AG10803 (cell line): ENCODE measurements around the gene FXYD6.

ENCODE experiments used
- DNase-seq: peaks from one replicate; pipeline ENCODE4 v3.0.0; 2010; ENCODE audit warnings: low read depth
- H3K4me3 ChIP-seq: 2 replicates; pipeline ENCODE4 v1.5.1; 2011; ENCODE audit warnings: mild to moderate bottlenecking, low read length, control low read depth
- TF ChIP-seq, protein P1 (sequence below): conservative IDR thresholded peaks from 2 replicates; pipeline ENCODE4 v1.5.1; 2011; ENCODE audit warnings: mild to moderate bottlenecking, low read length, control low read depth, inconsistent platforms

FXYD6 gene

DNA sequence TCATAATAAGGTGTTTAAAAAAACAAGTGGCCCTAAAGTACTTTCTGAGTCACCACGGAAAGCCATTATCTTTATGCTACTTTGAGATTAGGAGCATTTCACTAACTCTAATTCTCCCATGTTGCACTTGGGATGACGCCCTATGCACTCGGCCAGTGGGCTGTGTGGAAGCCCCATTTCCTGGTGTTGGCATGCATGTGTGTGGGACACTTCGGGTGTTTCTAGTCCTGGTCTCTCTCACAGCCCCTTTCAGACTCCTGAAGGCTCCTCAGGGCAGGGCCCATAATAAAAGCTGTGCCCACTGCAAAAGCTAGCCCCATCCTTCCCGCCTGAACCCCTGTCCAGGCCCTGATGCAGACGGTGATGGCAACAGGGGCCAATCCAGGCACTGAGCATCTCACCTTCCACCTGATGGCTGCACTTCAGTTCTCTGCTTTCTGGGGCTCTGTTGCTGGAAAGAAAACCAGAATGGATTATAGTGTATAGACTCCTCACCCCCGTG is 37.0 kb downstream of the FXYD6 start:
- no peak for DNase-seq
- TF ChIP-seq, protein P1, sequence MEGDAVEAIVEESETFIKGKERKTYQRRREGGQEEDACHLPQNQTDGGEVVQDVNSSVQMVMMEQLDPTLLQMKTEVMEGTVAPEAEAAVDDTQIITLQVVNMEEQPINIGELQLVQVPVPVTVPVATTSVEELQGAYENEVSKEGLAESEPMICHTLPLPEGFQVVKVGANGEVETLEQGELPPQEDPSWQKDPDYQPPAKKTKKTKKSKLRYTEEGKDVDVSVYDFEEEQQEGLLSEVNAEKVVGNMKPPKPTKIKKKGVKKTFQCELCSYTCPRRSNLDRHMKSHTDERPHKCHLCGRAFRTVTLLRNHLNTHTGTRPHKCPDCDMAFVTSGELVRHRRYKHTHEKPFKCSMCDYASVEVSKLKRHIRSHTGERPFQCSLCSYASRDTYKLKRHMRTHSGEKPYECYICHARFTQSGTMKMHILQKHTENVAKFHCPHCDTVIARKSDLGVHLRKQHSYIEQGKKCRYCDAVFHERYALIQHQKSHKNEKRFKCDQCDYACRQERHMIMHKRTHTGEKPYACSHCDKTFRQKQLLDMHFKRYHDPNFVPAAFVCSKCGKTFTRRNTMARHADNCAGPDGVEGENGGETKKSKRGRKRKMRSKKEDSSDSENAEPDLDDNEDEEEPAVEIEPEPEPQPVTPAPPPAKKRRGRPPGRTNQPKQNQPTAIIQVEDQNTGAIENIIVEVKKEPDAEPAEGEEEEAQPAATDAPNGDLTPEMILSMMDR = no peak

DNA sequence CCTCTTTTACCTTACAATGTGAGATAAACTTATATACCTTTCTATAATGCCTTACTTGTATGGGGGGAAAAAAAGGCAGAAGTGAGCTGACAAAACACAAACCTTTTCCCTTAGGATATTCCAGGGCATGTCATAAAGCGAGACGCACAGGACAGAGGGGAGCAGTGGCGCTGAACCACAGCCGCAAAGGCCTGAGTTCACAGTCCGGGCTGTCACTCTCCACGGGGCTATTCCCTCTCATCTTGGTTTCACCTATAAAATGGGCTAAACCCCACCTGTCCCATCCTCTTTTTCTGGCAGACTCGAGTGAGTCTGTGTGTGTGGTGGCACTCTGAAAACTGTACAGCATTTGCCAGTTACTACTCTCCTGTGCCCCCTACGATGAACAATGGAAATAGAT is 37.6 kb downstream of the FXYD6 start:
- no peak overlapping the region for H3K4me3 ChIP-seq
- DNase-seq = no peak
- TF ChIP-seq, protein P1 = no peak

More for the DNA sequence above, 37.0 kb downstream of the FXYD6 start:
- H3K4me3 ChIP-seq = no peak overlapping the region

DNA sequence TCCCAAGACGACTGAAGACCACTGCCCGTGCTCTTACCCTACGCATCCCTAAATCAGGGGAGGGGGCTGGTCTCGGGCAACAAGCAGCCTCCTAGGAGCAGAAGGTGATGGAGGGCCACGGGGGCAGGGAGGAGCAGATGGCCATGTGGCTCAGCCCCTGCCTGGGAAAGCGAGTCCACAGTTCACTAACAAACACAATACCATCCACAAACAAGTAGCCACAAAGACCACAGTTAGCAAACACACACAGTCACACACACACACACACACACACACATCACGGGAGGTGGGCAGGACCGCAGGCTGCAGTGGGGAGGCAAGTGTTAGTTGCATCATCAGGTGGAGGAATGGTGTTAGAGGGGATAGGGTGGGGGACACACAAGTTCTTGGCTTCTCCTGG is 38.7 kb downstream of the FXYD6 start:
- DNase-seq = no peak

DNA sequence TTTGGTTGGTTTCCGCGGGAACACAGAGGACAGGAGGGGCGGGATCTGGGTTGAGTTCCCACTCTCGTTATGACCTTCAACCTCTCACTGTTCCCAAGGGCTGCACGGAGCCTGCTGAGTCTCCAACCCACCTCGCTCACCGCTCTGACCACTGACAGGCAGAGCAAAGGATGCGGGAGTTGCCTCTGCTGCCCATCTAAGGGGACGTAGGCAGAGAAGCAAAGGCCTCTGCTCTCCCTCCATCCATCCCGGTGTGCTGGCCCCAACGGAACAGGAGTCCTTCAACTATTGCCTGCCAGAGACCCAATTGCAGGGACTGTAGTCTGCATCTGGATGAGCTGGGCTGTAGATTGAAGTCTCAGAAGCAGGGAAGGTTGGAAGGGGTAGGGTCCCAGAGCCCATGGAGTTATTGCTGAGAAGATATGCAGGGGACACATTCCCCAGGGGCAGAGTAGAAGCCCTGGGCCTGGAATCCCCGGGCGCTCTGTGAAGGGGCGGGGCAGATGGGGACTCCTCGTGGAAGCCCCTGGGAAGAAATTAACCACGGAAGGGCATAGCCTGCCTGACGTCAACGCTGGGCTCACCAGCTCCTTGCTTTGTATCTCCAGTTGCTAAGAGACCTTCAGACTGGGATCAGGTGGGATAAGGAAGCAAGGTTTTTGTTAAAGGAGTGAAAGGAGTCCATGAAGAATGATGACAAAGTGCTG is 39.2 kb downstream of the FXYD6 start:
- DNase-seq = no peak
- no peak overlapping the region for H3K4me3 ChIP-seq
- TF ChIP-seq, protein P1 = no peak

More for the DNA sequence above, 38.7 kb downstream of the FXYD6 start:
- TF ChIP-seq, protein P1 = no peak
- no peak overlapping the region for H3K4me3 ChIP-seq

DNA sequence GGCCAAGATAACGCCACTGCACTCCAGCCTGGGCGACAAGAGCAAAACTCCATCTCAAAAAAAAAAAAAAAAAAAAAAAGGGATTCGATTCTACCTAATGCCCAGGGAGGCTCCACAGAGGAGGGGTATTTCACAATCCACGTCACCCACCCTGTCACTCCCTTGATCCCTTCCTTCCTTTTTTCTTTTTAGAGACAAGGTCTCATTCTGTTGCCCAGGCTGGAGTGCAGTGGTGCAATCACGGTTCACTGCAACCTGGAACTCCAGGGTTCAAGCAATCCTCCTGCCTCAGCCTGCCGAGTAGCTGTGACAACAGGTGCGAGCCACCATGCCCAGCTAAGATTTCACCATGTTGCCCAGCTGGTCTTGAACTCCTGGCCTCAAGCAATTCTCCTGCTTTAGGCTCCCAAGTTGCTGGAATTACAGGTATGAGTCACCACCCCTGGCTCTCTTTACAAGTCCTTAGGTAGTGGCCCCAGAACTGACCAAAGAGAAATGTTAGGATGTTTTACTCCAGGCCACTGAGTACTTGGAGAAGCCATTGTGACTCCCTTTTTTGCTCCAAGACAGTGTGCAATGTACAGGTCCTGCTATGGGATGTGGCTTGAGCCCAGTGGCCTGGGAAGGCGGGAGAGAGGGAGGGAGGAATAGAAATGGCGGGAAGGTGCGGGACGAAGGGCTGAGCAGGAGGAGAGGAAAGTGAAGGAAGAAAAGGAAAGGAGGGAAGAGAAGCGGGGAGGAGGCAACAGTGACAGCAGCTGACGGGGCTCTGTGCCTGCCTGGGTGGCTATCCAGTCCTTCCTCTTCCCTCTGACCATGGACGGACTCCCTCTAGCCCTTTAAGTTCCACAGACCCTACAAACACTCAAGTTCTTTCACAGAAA is 40.1 kb downstream of the FXYD6 start:
- TF ChIP-seq, protein P1 = no peak
- DNase-seq = no peak
- H3K4me3 ChIP-seq = no peak overlapping the region

DNA sequence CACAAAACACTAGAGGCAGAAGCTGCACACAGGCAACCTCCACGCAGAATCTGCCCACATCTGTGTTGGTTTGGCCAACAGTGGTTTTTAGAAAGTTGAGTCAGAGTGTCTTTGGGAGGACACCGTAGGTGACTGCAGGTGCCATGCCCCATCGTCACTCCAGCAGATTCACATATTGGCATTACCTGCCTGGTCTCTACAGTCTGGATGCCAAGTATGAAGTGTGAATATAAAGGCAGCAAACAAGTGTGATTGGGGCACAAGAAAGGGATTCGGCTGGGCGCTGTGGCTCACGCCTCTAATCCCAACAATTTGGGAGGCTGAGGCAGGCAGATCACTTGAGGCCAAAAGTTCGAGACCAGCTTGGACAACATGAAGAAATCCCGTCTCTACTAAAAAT is 40.9 kb downstream of the FXYD6 start:
- no peak overlapping the region for H3K4me3 ChIP-seq
- DNase-seq = no peak
- TF ChIP-seq, protein P1 = no peak
